DND-41 (cell line): ENCODE measurements around the gene FOXN3.

Experiments used
- EZH2 ChIP-seq: IDR thresholded peaks from 3 replicates; pipeline ENCODE4 v1.6.1; 2012; ENCODE audit warnings: borderline replicate concordance, low read depth, mild to moderate bottlenecking, moderate library complexity, low read length, inconsistent platforms; ENCODE audit not compliant: severe bottlenecking
- TF ChIP-seq, protein P1 (sequence below): IDR thresholded peaks from 2 replicates; pipeline ENCODE4 v1.5.1; 2012; ENCODE audit warnings: borderline replicate concordance, low read length, moderate library complexity, mild to moderate bottlenecking; ENCODE audit not compliant: poor library complexity, severe bottlenecking; ENCODE audit errors: extremely low read depth

DNA sequence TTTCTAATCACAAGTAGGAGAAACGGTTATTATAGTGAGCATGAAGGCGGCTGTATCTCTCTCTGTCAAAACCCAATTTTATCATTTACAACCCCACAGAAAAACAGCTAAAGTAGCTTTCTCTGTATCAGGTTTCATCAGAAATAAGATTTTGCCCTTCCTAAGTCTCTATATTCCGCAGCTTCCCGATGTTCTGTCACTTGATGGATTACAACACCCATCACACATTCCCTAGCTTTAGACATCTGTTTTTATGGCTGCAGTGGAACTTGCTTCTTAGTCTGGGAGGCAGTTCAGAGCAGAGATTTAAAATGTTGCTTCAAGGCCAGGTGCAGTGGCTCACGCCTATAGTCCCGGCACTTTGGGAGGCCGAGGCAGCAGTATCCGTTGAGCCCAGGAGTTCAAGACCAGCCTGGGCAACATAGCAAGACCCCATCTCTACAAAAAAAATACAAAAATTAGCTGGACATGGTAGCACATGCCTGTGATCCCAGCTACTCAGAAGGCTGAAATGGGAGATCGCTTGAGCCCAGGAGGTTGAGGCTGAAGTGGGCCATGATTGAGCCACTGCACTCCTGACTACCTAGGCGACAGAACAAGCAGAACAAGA is 27.6 kb upstream of the FOXN3 start:
- TF ChIP-seq, protein P1, sequence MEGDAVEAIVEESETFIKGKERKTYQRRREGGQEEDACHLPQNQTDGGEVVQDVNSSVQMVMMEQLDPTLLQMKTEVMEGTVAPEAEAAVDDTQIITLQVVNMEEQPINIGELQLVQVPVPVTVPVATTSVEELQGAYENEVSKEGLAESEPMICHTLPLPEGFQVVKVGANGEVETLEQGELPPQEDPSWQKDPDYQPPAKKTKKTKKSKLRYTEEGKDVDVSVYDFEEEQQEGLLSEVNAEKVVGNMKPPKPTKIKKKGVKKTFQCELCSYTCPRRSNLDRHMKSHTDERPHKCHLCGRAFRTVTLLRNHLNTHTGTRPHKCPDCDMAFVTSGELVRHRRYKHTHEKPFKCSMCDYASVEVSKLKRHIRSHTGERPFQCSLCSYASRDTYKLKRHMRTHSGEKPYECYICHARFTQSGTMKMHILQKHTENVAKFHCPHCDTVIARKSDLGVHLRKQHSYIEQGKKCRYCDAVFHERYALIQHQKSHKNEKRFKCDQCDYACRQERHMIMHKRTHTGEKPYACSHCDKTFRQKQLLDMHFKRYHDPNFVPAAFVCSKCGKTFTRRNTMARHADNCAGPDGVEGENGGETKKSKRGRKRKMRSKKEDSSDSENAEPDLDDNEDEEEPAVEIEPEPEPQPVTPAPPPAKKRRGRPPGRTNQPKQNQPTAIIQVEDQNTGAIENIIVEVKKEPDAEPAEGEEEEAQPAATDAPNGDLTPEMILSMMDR = no peak
- no peak for TF ChIP-seq EZH2
